Measurements from ENCODE around the gene CCDC116.

DNA sequence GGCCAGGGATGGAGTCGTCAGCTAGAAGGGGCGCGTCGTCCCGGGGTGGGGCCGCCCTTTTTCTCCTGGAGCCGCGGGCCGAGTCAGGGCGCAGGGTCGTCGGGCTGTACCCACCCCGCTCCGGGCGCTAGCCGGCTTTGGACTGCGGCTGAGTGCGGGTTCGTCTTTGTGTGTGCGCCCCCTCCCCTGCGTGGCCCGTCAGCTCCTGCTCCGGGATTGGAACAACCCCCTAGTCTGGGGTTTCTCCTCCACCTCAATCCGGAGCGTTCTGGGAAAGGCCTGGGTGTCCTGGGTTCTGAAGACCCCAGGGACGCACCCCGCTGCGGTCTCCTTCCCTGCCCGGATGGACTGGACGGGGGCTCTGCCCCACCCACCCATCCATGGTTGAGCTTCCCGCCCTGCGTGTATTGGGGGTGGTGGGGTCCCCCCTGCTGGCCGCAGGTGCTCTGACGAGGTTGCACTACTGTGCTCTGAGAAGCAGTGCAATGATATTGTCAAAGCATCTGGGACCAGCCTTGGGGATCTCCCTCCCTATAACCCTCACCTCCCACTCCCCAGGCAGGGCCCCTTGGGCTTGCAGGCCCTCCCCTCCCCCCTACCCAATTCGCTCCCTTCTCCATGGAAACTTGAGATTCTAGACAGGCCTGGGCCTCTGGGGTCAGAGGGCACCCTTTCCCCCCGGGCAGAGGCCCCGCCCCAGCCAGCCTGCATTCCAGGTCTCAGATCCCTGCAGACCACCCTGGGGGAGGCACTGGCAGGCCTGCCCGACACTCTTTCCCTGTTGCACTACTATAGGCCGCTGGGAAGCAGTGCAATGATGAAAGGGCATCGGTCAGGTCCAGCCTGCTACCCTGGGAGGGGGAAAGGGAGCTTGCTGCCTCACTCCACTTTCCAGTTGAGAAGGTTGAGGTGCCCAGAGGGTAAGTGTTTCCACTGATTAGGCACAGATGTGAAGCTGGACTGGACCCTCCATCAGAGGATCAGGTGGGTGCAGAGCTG lies 20.3 kb downstream of the CCDC116 start:
- TF ChIP-seq CTCF (conservative IDR thresholded peaks at IDR 0.05) = no peak
- no peak for TF ChIP-seq EZH2 (IDR thresholded peaks at IDR 0.05; ENCODE audit: low read depth)
